Transverse colon (tissue), 3 donors: ENCODE data around the gene MECR.

Source experiments
- EP300 ChIP-seq: sonication (generic); formaldehyde crosslinking; IDR thresholded peaks from one replicate; pipeline ENCODE4 v1.6.1; 2017; ENCODE audit warnings: antibody characterized with exemption, low read depth
- POLR2A ChIP-seq: fragments of 450-650 bp; IDR thresholded peaks from one replicate; pipeline ENCODE4 v1.6.1; 2016; ENCODE audit warnings: antibody characterized with exemption, mild to moderate bottlenecking, moderate library complexity
- TF ChIP-seq, protein P1 (sequence below), 5 experiments: fragments of 200-600 bp in 3 of 5; fragments of 450-650 bp in 2 of 5; sonication (generic) in 3 of 5; IDR thresholded peaks; 1 replicate in 2 of 5; 2 replicates in 3 of 5; pipeline ENCODE4 v1.5.1; 2016 to 2017; ENCODE audit warnings: antibody characterized with exemption in 5 of 5, inconsistent platforms in 3 of 5, mild to moderate bottlenecking in 2 of 5, moderate library complexity in 1 of 5

DNA sequence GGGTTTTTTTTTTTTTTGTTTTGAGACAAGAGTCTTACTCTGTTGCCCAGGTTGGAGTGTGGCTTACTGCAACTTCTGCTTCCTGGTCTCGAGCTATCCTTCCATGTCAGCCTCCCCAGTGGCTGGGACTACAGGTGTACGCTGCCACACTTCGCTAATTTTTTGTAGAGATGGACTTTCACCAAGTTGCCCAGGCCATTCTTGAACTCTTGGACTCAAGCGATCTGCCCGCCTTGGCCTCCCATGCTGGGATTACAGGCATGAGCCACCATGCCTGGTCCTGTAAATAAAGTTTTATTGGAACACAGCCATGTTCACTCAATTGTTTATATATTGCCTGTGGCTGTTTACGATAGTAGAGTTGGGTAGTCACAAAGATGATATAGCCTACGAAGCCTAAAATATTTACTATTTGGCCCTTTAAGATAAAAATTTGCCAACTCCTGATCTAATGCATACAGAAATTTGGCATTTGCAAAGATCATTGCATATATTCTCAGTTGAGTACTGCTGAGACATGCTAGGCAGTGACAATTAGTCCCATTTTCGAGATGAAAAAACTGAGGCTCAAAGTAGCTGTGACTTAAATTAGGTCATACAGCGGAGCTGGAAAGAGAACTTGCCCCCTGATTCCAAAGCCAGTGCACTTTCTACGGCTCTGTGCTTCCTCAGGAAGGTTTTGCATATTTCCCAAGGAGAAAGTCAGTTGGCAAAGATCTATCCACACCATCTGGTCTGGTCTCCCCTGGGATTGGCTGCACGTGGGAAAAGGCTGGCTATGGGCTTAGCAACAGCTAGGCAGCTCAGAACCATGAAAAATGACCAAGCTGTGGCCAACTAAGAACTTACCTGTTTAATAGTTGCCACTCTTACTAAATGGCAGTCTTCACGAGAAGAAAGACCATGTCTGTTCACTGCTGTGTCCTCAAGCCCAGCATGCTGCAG lies 19.4 kb downstream of the MECR start:
- TF ChIP-seq POLR2A = no peak
- TF ChIP-seq, protein P1, sequence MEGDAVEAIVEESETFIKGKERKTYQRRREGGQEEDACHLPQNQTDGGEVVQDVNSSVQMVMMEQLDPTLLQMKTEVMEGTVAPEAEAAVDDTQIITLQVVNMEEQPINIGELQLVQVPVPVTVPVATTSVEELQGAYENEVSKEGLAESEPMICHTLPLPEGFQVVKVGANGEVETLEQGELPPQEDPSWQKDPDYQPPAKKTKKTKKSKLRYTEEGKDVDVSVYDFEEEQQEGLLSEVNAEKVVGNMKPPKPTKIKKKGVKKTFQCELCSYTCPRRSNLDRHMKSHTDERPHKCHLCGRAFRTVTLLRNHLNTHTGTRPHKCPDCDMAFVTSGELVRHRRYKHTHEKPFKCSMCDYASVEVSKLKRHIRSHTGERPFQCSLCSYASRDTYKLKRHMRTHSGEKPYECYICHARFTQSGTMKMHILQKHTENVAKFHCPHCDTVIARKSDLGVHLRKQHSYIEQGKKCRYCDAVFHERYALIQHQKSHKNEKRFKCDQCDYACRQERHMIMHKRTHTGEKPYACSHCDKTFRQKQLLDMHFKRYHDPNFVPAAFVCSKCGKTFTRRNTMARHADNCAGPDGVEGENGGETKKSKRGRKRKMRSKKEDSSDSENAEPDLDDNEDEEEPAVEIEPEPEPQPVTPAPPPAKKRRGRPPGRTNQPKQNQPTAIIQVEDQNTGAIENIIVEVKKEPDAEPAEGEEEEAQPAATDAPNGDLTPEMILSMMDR (IDR thresholded peaks at IDR 0.05) = no peak
- TF ChIP-seq EP300 = no peak
